Measurements from ENCODE around the gene ZNF749.

The ZNF749 gene

DNA sequence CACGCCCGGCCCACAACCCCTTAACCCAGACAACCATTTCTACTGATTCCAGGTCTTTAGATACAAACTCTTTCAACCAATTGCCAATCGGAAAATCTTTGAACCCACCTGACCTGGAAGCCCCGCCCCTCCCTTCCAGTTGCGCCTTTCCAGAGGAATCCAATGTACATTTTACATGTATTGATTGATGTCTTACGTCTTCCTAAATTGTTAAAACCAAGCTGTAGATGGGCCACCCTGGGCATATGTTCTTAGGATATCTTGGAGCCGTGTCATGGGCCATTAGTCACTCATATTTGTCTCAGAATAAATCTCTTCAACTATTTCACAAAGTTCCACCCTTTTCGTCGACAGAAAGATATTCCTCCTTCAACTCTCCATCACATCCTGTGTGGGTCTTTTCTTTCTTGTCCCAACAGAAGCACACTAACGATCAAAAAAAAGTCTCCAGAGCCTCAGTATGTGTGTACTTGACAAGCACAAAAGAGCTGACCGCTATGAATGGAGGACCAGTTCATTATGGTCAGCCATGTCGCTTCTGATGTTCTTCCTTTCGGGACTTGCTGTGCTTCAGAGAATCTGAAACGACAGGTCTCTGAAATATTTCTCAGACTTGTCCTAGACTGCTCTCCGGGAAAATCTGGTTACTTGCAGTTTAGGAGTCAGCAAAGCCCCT lies 601 bp upstream of the ZNF749 start:
- DNase-seq (ENCODE audit: extremely low spot score): no peak
- ChIA-PET POLR2A (no interaction called here), CTCF (interaction anchor here (1.0 to 2.0 kb wide), 2 partner anchors 9 to 12 kb away, joined by 3 to 5 read pairs; no protein-coding TSS in a partner anchor)
- TF ChIP-seq, protein P1, sequence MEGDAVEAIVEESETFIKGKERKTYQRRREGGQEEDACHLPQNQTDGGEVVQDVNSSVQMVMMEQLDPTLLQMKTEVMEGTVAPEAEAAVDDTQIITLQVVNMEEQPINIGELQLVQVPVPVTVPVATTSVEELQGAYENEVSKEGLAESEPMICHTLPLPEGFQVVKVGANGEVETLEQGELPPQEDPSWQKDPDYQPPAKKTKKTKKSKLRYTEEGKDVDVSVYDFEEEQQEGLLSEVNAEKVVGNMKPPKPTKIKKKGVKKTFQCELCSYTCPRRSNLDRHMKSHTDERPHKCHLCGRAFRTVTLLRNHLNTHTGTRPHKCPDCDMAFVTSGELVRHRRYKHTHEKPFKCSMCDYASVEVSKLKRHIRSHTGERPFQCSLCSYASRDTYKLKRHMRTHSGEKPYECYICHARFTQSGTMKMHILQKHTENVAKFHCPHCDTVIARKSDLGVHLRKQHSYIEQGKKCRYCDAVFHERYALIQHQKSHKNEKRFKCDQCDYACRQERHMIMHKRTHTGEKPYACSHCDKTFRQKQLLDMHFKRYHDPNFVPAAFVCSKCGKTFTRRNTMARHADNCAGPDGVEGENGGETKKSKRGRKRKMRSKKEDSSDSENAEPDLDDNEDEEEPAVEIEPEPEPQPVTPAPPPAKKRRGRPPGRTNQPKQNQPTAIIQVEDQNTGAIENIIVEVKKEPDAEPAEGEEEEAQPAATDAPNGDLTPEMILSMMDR (IDR thresholded peaks at IDR 0.05; ENCODE audit: control extremely low read depth, extremely low read depth, low read depth, missing control alignments): no peak

DNA sequence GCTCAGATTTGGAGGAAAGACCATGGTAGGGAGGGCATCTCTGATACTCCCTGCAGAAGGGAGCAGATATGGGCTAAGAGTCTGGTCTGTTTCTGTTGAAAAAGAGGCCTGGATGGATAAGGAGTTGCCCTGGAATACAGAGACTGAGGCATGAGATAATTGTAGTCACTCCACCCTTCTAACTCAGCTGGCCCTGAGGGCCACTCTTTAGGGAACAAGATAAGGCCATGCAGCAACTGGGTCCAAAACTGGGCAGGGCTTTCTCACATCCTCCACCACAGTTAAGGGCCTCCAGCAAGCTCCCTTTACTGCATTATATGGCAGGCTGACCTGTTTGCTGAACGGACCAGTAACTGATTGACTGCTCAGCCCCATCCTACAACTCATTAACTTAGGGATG lies 1.3 kb downstream of the ZNF749 start:
- DNase-seq (ENCODE audit: extremely low spot score): no peak
- CTCF ChIA-PET: interaction anchor here (1.4 kb wide), 1 partner anchor 1084 kb away, joined by 3 read pairs; the partner anchor contains the start of gene ZBTB45
- TF ChIP-seq, protein P1 (IDR thresholded peaks at IDR 0.05; ENCODE audit: control extremely low read depth, extremely low read depth, low read depth, missing control alignments): no peak

DNA sequence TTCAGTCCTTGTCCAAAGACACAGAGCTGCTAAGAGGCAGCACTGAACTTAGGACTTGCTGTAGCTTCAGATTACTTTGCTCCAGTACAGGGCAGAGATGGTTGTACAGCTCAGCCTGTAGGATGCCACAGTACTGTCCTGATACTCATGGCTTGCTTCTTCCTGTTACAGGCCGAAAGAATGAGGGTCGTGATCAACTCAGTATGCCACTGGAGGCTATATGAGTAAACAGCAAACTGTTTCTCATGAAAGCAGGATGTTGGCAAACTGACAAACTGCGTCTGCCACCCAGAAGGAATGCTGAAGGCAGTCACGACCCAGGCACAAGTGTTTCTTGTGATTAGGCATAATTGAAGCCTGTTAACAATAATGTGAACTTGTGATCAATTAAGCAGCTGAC lies 2.8 kb downstream of the ZNF749 start:
- POLR2A ChIA-PET: no interaction called here
- DNase-seq (ENCODE audit: extremely low spot score): no peak
- TF ChIP-seq, protein P1 (IDR thresholded peaks at IDR 0.05; ENCODE audit: control extremely low read depth, extremely low read depth, low read depth, missing control alignments): no peak
- CTCF ChIA-PET: interaction anchor here (0.9 kb wide), 1 partner anchor 75 kb away, joined by 3 read pairs; no protein-coding TSS in a partner anchor

More for the DNA sequence above, 1.3 kb downstream of the ZNF749 start:
- POLR2A ChIA-PET: no interaction called here

DNA sequence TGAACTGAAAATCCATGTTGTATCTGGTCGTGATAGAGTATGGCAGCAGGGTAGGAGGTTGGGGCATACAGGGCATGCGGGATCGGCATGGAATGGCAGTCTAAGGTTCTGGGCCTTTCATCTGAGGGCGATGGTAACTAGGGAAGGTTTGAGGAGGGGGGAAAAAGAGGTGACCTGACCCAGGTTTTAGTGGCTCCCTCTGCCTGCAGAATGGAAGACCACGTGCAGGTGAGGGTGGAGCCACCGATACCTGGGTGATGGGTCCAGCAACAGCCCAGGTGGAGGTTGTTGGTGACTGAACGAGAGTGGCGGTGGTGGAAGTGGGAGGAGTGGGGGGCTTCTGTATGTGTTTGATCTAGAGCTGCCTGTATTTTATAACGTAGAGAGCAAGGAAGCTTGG lies 3.8 kb downstream of the ZNF749 start:
- POLR2A ChIA-PET: no interaction called here
- no peak for DNase-seq (ENCODE audit: extremely low spot score)
- TF ChIP-seq, protein P1 (IDR thresholded peaks at IDR 0.05; ENCODE audit: control extremely low read depth, extremely low read depth, low read depth, missing control alignments): no peak
- CTCF ChIA-PET: no interaction called here

DNA sequence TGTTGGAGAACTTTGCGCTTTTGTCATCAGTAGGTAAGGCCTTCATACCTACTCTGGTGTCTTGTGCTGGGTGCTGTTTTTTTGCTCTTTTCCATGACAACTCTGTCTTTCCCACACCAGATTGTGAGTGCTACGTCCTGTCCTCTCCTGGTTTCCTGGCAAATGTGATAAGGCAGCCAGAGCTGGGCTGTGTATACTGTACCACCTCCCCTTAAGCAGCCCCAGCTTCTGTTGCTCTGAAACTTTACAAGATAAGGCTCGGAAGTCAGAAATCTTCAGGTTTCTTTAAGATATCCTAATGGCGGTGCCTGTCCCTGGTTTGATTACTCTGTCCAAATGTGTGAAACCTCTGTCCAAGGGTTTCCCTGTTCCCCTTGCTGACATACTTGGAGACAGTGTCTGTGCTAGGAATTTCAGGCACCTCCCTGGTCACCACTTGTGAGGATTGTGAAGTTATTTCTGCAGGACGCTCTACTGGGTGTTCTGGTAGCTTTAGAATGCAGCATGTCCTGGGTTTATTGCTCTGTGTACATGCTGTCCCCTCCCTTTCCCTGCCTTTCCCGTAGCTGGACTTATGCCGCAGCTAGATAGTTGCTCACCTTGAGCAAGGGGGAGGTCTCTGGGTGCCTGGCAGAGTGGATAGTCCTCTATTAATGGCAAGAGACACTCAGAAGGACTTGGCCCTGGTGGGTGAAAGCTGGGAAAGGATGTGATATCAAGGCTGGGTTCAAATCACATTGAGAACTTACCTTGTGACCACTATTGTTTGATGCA lies 7.0 kb downstream of the ZNF749 start:
- DNase-seq (ENCODE audit: extremely low spot score): no peak
- TF ChIP-seq, protein P1 (IDR thresholded peaks at IDR 0.05; ENCODE audit: control extremely low read depth, extremely low read depth, low read depth, missing control alignments): no peak
- CTCF ChIA-PET: no interaction called here
- POLR2A ChIA-PET: no interaction called here

DNA sequence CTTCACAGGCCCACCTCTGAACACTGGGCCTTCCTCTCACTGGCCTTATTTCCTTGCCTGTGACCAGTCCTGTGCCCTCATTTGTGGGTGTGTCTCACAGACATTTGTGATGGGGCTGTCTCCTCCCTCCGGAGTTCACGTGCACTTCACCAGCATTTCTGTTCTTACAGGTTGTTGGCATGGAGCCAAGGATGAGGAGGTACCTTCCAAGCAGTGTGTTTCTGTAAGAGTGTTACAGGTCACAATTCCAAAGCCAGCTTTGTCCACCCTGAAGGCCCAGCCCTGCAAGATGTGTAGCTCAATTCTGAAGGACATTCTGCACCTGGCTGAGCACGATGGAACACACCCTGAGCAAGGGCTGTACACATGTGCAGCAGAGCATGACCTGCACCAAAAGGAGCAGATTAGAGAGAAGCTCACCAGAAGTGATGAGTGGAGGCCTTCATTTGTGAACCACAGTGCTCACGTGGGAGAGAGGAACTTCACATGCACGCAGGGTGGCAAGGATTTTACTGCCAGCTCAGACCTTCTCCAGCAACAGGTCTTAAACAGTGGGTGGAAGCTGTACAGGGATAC lies 8.1 kb downstream of the ZNF749 start:
- ChIA-PET CTCF (no interaction called here), POLR2A (no interaction called here)
- no peak for DNase-seq (ENCODE audit: extremely low spot score)
- TF ChIP-seq, protein P1 (IDR thresholded peaks at IDR 0.05; ENCODE audit: control extremely low read depth, extremely low read depth, low read depth, missing control alignments): no peak
